NCI-H748 treated with DMSO at 0.1 percent for 48 hours (cell line): ENCODE data around the gene TK2.
A peak's percentile ranks its signal among the peaks of the same experiment; 100 is the strongest.
"Not testable (repeated sequence)": the region's sequence is repeated elsewhere in the genome, so short reads cannot be mapped to it uniquely, and the experiment has no call there.

ENCODE experiments used
- DNase-seq: peaks from one replicate; lab custom pipeline; 2025; lab: John Stamatoyannopoulos, UW

The TK2 gene

DNA sequence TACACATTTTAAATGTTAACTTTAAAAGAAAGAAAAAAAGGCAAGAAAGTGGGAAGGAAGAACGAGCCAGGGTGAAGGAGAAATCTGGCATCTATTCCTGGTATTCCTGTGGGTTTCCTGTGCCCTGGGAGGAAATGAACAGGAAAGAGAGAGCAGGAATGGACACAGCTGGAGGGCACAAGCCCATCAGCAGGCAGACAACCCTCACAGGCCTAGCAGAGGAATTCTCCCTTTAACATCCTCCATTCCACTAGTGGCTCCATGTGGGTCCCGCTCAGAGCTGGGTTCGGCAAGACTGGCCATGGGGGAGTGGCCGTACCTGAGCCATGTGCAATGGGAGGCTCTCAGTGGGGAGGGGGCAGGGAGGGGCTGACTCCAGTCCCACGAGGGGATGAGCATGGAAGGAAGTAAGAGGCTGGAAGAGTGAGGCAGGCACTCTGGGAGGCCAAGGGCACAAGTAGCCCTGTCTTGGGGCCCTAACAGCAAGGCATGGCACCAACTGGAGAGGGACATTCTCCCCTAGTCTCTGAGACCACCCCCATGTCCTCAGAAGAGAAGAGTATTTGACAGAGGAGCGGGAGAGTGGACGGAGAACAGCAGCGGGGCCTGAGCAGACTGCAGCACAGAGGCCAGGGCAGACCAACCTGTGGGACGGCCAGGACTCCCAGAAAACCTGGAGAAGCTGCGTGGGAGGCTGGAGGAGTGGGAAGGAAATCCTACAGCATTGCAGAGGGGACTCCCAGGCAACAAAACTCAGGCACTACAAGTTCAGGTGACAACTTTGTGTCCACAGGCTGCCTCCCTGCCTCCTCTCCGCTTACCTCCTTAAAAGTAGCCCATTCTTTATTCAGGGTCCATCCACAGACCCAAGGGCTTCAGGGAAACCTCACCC, 30.2 kb downstream of the TK2 start:
- no peak for DNase-seq

DNA sequence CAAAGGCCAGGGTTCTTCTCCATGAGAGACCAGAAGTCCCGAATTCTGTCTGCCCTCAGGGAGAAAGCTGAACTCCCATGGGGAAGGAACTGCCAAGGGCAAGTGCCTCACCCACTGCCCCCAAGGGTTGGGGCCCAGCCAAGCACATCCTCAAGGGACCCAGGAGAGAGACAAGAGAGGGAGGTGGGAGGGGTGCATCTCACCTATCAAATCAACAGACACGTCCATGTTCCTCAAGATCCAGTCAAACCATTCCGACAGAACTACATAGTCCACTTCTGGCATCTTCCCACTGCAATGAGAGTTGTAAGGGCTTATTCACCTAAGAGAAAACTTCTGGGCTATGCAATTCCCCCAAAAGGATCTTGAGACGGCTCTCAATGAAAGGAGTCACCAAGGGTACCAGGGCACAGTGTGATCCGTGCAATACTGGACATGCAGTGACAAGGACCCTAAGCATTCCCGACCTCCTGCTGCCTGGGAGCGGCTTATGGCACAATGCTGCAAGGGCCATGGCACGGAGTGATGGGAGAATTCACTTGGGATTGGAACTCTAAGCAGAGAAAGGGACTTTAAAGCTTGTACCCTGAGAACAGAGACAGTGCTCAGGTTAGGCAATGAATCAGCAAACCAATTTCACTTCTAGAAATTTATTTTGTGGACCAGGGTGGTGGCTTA, 32.2 kb downstream of the TK2 start:
- DNase-seq: no peak

GRCh38 chr16:66516808-66517585, 32.9 kb downstream of the TK2 start:
- DNase-seq: peak; percentile 0

- no peak for DNase-seq
Observed at GRCh38 chr16:66516509-66516807, 33.5 kb downstream of the TK2 start.

GRCh38 chr16:66515596-66516508, 34.1 kb downstream of the TK2 start:
- no peak for DNase-seq

DNA sequence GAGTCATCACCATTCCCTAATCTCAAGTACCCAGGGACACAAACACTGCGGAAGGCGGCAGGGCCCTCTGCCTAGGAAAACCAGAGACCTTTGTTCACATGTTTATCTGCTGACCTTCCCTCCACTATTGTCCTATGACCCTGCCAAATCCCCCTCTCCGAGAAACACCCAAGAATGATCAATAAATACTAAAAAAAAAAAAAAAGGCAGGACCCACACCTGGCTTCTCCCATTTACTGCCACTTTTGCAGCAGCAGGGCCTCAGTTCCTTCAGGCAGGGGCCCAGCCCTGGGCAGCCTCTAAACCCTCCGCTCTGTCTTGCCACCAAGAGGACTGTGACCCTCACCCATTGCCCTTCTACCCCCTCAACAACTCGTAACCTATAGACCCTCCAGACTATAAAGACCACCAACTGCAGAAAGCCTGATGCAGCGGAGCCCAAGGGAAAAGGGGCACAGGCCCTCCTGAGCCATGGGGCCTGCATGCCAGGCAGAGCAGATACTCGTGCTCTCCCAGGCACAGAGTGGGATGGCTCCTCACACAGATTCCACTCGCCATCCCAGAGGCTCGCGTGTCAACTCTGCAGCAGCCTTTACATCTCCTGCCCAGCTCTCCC, 34.8 kb downstream of the TK2 start:
- DNase-seq: not testable (repeated sequence)

DNA sequence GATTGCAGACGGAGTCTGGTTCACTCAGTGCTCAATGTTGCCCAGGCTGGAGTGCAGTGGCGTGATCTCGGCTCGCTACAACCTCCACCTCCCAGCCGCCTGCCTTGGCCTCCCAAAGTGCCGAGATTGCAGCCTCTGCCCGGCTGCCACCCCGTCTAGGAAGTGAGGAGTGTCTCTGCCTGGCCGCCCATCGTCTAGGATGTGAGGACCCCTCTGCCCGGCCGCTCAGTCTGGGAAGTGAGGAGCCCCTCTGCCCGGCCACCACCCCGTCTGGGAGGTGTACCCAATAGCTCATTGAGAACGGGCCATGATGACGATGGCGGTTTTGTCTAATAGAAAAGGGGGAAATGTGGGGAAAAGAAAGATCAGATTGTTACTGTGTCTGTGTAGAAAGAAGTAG, 35.5 kb downstream of the TK2 start:
- not testable (repeated sequence) for DNase-seq

DNA sequence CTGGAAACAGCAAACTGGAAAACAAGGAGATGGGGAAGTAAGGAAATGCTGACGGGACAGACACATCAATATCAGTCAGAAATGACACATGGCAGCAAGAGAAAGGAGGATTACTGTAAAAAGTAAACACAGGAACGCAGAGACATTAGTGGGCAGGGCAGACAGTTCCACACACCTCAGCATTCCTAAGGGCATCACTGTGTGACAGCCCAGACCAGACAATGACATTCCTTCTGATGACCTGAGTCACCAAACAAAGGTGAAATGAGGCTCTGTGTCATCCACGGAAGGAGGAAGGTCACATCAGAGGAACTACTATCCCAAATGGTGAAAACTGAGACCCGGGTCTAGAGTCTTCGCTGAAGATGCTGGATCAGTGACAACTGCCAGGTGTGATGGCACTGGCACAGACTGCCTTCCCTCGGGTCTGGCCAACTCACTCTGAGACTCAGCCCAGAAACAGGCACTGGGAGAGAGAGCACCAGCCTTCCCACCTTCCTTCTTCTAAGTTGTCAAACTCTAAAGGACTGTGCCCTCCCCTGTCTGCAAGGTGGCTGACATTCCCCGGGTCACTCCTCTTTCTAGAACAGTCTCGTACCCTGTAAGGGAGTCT, 36.7 kb downstream of the TK2 start:
- no peak for DNase-seq

GRCh38 chr16:66512272-66513110, 37.4 kb downstream of the TK2 start:
- DNase-seq: no peak

- DNase-seq: no peak
Observed at GRCh38 chr16:66511602-66512271, 38.2 kb downstream of the TK2 start.

DNA sequence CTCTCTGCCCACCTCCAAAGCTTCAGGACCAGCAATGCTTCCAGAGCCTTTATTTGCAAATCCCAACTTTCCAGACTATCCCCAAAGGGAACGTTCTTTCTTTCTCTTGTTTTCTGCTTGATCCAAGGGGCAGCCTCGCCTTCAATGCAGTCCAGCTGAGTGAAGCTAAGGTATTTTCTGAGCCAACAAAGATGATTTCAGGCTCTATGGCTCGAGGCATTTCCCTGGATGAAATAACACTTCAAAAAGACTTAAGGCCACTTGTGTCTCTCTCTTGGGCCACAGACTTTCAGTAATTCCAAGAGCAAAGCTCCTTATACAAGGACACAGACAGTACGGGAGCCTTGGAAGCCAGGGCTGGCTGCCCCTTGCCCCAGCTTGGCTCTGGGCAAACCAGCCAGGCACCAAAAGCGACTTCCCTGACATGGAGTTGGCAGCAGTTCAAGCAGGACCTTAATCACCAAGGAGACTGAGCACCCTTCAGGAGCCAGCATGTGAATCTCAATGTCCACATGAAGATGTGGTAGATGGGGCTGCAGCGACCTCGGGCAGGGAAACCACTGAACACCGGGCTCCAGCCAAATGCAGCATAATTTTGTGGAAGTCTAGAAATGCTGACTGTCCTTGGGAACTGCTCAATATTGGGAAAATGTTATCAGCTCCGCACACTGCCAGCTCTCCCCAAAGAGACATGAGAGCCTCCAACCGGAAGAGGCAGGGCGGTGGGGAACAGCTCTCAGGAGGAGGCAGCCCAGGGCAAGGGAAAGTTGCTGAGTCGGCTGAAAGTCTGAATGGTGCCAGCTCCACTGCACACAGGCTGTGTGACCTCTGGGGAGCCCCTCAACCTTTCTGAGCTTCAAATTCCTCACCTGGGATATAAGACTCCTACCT, 39.0 kb downstream of the TK2 start:
- DNase-seq: no peak

GRCh38 chr16:66510298-66510697, 39.6 kb downstream of the TK2 start:
- no peak for DNase-seq

GRCh38 chr16:66509576-66509975, 40.3 kb downstream of the TK2 start:
- no peak for DNase-seq

- no peak for DNase-seq
Observed at GRCh38 chr16:66508914-66509496, 40.9 kb downstream of the TK2 start.

DNA sequence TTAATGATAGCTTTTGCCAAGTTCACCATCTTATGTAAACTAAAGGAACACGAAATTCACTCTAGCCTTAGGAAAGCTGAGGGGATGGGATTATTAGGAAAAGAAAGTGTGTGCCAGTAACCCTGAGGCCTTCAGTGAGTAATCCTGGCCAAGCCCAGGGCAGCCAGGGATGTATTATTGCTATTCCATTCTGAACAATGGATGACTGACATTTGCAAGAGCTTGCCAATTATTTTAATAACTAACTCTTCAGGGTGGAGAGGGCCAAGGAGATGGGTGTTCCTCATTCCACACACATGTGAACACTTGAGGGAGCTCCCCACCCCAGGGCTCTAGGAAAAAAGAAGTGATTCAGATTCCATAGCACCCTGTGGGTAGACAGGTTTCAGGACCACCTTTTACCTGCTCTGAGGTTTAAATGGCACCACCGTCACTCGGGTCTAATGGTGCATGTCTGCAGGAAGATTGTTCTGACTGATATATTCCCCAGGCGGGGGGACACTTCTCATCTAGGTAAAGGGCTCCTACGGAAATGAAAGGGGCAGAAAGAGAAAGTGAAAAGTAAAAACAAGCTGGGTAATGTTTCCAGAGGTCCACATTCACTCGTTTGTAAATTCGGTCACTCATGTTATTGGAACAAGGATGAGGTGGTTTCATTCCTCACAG, 41.5 kb downstream of the TK2 start:
- no peak for DNase-seq

- no peak for DNase-seq
Observed at GRCh38 chr16:66507731-66508239, 42.1 kb downstream of the TK2 start.

GRCh38 chr16:66503612-66504011, 46.3 kb downstream of the TK2 start:
- DNase-seq: no peak
